OCI-LY7 (cell line): Measurements from ENCODE around the gene OR2F1. TPM values are rescaled to one million over a fixed set of nuclear protein-coding genes. Genes with fewer than 3 reads are reported as not detected.

Experiments
- BruUV-seq: library from RNA; stranded (reverse); fragments of 400-500 nt; replicated peaks from 2 replicates; lab custom pipeline; 2021; lab: Mats Ljungman, UMichigan
- CTCF ChIA-PET: fragments of 300-600 bp; sonication (Branson Sonifier 250); formaldehyde crosslinking; loops from one replicate; lab custom pipeline; 2022; ENCODE audit warnings: antibody characterized with exemption; ENCODE audit not compliant: unreplicated experiment; lab: Charles Lee
- POLR2A ChIA-PET: fragments of 300-600 bp; sonication (Branson Sonifier 250); formaldehyde crosslinking; loops from one replicate; lab custom pipeline; 2022; ENCODE audit warnings: antibody characterized with exemption; lab: Charles Lee
- DNase-seq: peaks from one replicate; pipeline ENCODE4 v3.0.0-alpha.2; 2015; ENCODE audit warnings: low spot score
- H2AFZ ChIP-seq: fragments of 200-600 bp; sonication (generic), shearing (Covaris generic); 2 replicates; pipeline ENCODE4 v1.6.1; 2014; ENCODE audit warnings: mild to moderate bottlenecking, antibody characterized with exemption, low read length, moderate library complexity
- H3K27ac ChIP-seq: fragments of 200-600 bp; sonication (generic); 2 replicates; pipeline ENCODE4 v1.5.1; 2014; ENCODE audit warnings: mixed run types, low read depth, mild to moderate bottlenecking, moderate library complexity, low read length, inconsistent platforms; ENCODE audit not compliant: poor library complexity, severe bottlenecking
- H3K36me3 ChIP-seq: fragments of 200-600 bp; sonication (generic); 2 replicates; pipeline ENCODE4 v1.6.1; 2014; ENCODE audit warnings: mild to moderate bottlenecking, antibody characterized with exemption, low read length, moderate library complexity, mixed read lengths; ENCODE audit not compliant: insufficient read depth
- H3K4me1 ChIP-seq: fragments of 200-600 bp; sonication (generic); 2 replicates; pipeline ENCODE4 v1.5.1; 2014; ENCODE audit warnings: mild to moderate bottlenecking, low read length; ENCODE audit not compliant: insufficient read depth, poor library complexity, severe bottlenecking
- H3K4me2 ChIP-seq: fragments of 200-600 bp; sonication (generic); 2 replicates; pipeline ENCODE4 v1.6.1; 2014; ENCODE audit warnings: mild to moderate bottlenecking, low read length
- H3K4me3 ChIP-seq: fragments of 200-600 bp; sonication (generic); 2 replicates; pipeline ENCODE4 v1.5.1; 2014; ENCODE audit warnings: mild to moderate bottlenecking, low read depth, low read length; ENCODE audit not compliant: poor library complexity, severe bottlenecking
- H3K79me2 ChIP-seq: fragments of 200-600 bp; sonication (generic); 2 replicates; pipeline ENCODE4 v1.6.1; 2016; ENCODE audit warnings: low read depth, mild to moderate bottlenecking, low read length, moderate library complexity, mixed read lengths; ENCODE audit not compliant: insufficient read depth
- H3K9me2 ChIP-seq: fragments of 200-600 bp; sonication (generic); 2 replicates; pipeline ENCODE4 v1.6.1; 2016; ENCODE audit warnings: mild to moderate bottlenecking, low read length, mixed read lengths; ENCODE audit not compliant: insufficient read depth
- H3K9me3 ChIP-seq: fragments of 200-600 bp; sonication (generic); 2 replicates; pipeline ENCODE4 v1.6.1; 2014; ENCODE audit warnings: mild to moderate bottlenecking, mixed run types, low read length, mixed read lengths
- H4K20me1 ChIP-seq: fragments of 200-600 bp; sonication (generic); 2 replicates; pipeline ENCODE4 v1.6.1; 2014; ENCODE audit warnings: mild to moderate bottlenecking, antibody characterized with exemption, low read length, moderate library complexity, mixed read lengths; ENCODE audit not compliant: insufficient read depth
- EZH2phosphoT487 ChIP-seq: fragments of 200-600 bp; sonication (generic); IDR thresholded peaks from 2 replicates; pipeline ENCODE4 v1.6.1; 2018; ENCODE audit warnings: low read depth, borderline replicate concordance, mild to moderate bottlenecking, mixed run types, antibody characterized with exemption, low read length, moderate library complexity, mixed read lengths
- intact Hi-C: fragments of 100-400 bp; cut with micrococcal nuclease; formaldehyde crosslinking; loops from one replicate; pipeline ENCODE4 v1.10.0; 2022; ENCODE audit not compliant: unreplicated experiment
- total RNA-seq, 2 experiments: library from RNA; depleted of rRNA in 1 of 2; stranded (reverse); fragments of >200 nt in 1 of 2; shearing (Covaris generic) in 1 of 2; gene quantifications; 2 replicates each; pipeline ENCODE4 v1.2.3, GENCODE V29; 2014 to 2022
- TF ChIP-seq, protein P1 (sequence below): fragments of 200-600 bp; sonication (generic); conservative IDR thresholded peaks from 2 replicates; pipeline ENCODE4 v1.5.1; 2014; ENCODE audit warnings: mild to moderate bottlenecking, antibody characterized with exemption, low read length, moderate library complexity, mixed read lengths

OR2F1 gene
- total RNA-seq, 2 experiments from 2014 or later: not detected

DNA sequence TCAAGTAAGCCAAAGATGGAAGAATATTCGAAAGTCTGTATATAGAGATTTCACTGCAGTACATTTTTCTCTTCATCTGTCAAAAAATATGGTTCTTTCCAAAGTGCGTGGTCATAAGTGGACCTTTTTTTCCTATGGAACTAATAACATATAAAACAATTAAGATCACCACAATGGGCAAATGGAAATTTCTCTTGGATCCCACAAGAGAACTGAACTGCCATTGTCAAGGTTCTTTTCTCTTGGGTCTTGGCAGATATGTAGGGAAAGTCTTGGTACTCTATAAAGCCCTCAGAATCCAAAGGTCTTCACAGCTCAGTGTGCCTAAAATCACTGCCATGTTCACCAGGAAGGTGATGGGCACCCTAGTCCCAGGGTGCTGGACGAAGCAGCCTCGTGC lies 45.4 kb downstream of the OR2F1 start, which contains the start of gene OR6B1:
TSS of gene OR6B1 (plus strand) at position 301 of the 400 bp plus-strand sequence. CDS start 3,677 bp downstream, outside the sequence.
- Histone ChIP-seq H3K27ac (no peak within 1 kb of the TSS), H3K4me2 (no peak within 1 kb of the TSS), H2AFZ (no peak within 1 kb of the TSS), H3K79me2 (no peaks in the 10 kb centered on the region), H3K9me2 (no peaks in the 10 kb centered on the region), H3K4me1 (no peaks in the 10 kb centered on the region), H3K36me3 (no peaks in the 10 kb centered on the region), H3K4me3 (no peak within 1 kb of the TSS), H3K9me3 (no peaks in the 10 kb centered on the region), H4K20me1 (no peaks in the 10 kb centered on the region)
- intact Hi-C loops: no loop called here
- ChIA-PET CTCF (no interaction called here), POLR2A (no interaction called here)
- BruUV-seq: no TSS peak
- DNase-seq: no peak
- TF ChIP-seq, protein P1, sequence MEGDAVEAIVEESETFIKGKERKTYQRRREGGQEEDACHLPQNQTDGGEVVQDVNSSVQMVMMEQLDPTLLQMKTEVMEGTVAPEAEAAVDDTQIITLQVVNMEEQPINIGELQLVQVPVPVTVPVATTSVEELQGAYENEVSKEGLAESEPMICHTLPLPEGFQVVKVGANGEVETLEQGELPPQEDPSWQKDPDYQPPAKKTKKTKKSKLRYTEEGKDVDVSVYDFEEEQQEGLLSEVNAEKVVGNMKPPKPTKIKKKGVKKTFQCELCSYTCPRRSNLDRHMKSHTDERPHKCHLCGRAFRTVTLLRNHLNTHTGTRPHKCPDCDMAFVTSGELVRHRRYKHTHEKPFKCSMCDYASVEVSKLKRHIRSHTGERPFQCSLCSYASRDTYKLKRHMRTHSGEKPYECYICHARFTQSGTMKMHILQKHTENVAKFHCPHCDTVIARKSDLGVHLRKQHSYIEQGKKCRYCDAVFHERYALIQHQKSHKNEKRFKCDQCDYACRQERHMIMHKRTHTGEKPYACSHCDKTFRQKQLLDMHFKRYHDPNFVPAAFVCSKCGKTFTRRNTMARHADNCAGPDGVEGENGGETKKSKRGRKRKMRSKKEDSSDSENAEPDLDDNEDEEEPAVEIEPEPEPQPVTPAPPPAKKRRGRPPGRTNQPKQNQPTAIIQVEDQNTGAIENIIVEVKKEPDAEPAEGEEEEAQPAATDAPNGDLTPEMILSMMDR: no peak
- no peak for TF ChIP-seq EZH2phosphoT487

DNA sequence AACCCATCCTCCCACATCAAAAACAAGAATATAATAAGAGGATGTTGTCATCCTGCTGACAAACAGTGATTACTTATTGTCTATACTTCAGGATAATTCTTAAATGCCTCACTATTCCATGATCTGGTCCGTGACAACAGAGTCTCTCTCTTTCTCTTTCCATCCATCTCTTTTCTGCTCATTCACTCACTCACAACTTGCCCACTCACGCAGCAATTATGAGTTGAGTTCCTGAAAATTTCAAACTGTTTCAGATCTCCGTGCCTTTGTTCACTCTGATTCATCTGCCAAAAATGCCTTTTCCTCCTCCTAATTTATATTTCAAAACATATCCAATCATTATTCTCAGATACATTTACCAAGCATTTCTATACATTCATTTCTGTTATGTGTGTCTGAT lies 46.9 kb downstream of the OR2F1 start:
- Histone ChIP-seq H3K79me2 (no peaks in the 10 kb centered on the region), H3K4me3 (no peak overlapping the region), H3K4me2 (no peak overlapping the region), H3K36me3 (no peaks in the 10 kb centered on the region), H3K4me1 (no peaks in the 10 kb centered on the region), H3K9me3 (no peaks in the 10 kb centered on the region), H3K27ac (no peak overlapping the region), H2AFZ (no peak overlapping the region), H3K9me2 (no peaks in the 10 kb centered on the region), H4K20me1 (no peaks in the 10 kb centered on the region)
- no peak for DNase-seq
- intact Hi-C loops: no loop called here
- ChIA-PET CTCF (no interaction called here), POLR2A (no interaction called here)
- no TSS peak for BruUV-seq
- TF ChIP-seq, protein P1: no peak
- no peak for TF ChIP-seq EZH2phosphoT487

DNA sequence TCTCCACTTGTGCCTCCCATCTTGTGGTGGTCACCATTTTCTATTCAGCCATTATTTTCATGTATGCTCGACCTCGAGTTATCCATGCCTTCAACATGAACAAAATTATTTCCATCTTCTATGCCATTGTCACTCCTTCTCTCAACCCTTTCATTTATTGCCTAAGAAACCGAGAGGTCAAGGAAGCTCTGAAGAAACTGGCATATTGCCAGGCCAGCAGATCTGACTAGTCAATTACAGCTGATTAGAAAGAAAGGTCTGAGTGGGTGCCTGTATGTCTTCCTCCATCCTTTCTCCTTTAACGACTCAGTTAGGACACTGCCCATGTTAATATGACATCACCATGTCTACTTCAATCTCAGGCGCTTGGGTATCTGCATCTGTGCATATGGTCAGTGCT lies 50.1 kb downstream of the OR2F1 start:
- H3K27ac ChIP-seq: no peak overlapping the region
- no TSS peak for BruUV-seq
- H3K9me3 ChIP-seq: no peaks in the 10 kb centered on the region
- no peak overlapping the region for H3K4me3 ChIP-seq
- ChIA-PET CTCF (no interaction called here), POLR2A (no interaction called here)
- H3K36me3 ChIP-seq: no peaks in the 10 kb centered on the region
- no peak overlapping the region for H2AFZ ChIP-seq
- no peak overlapping the region for H3K4me2 ChIP-seq
- no peaks in the 10 kb centered on the region for H3K4me1 ChIP-seq
- intact Hi-C loops: no loop called here
- no peaks in the 10 kb centered on the region for H3K79me2 ChIP-seq
- no peaks in the 10 kb centered on the region for H4K20me1 ChIP-seq
- no peak for DNase-seq
- H3K9me2 ChIP-seq: no peaks in the 10 kb centered on the region
- TF ChIP-seq EZH2phosphoT487: no peak
- TF ChIP-seq, protein P1: no peak
